Naive B cell (primary cell): ENCODE results near the gene ULK4. TPM values are rescaled to one million over a fixed set of nuclear protein-coding genes. Genes with fewer than 3 reads are reported as not detected.
A peak's percentile ranks its signal among the peaks of the same experiment; 100 is the strongest.
"Not testable (repeated sequence)": the region's sequence is repeated elsewhere in the genome, so short reads cannot be mapped to it uniquely, and the experiment has no call there.

ENCODE experiments used
- ATAC-seq, 2 donors: fragments of 150-1000 bp; cut with Tn5 transposase; 2 replicates each; pipeline ENCODE4 v1.10.0; 2021; ENCODE audit warnings: low read depth in 2 of 2, mild to moderate bottlenecking in 2 of 2, moderate library complexity in 2 of 2
- DNase-seq: peaks from one replicate; pipeline ENCODE4 v3.0.0; 2022
- H3K27ac Mint-ChIP-seq, 6 donors: one replicate each; pipeline ENCODE4 v1.8.0; 2020 to 2022; ENCODE audit warnings: mild to moderate bottlenecking in 6 of 6, mixed read lengths in 6 of 6, moderate library complexity in 5 of 6, inconsistent platforms in 2 of 6
- H3K27me3 Mint-ChIP-seq, 3 donors: one replicate each; pipeline ENCODE4 v1.8.0; 2021 to 2022; ENCODE audit warnings: mixed read lengths in 3 of 3, mild to moderate bottlenecking in 1 of 3
- H3K36me3 Mint-ChIP-seq, 2 donors: one replicate each; pipeline ENCODE4 v1.8.0; 2020 to 2022; ENCODE audit warnings: mixed read lengths in 2 of 2, inconsistent platforms in 1 of 2, mild to moderate bottlenecking in 1 of 2
- H3K4me1 Mint-ChIP-seq, 3 donors: one replicate each; pipeline ENCODE4 v1.8.0; 2020 to 2022; ENCODE audit warnings: mixed read lengths in 3 of 3, inconsistent platforms in 1 of 3, mild to moderate bottlenecking in 1 of 3, moderate library complexity in 1 of 3
- H3K4me3 Mint-ChIP-seq, 8 donors: one replicate each; pipeline ENCODE4 v1.8.0; 2020 to 2022; ENCODE audit warnings: mild to moderate bottlenecking in 8 of 8, mixed read lengths in 8 of 8, moderate library complexity in 8 of 8, inconsistent platforms in 2 of 8
- H3K9me3 Mint-ChIP-seq, 7 donors: one replicate each; pipeline ENCODE4 v1.8.0; 2020 to 2022; ENCODE audit warnings: mixed read lengths in 7 of 7, mild to moderate bottlenecking in 5 of 7, inconsistent platforms in 2 of 7, moderate library complexity in 1 of 7
- polyA plus RNA-seq, 6 donors: library from polyadenylated mRNA; unstranded; fragments of 300-500 nt; fragmentation: Illumina TruSeq; gene quantifications; one replicate each; pipeline ENCODE4 v1.2.3, GENCODE V29; 2021; ENCODE audit warnings: low read depth in 6 of 6

The ULK4 gene
- polyA plus RNA-seq, 6 donors from 2014 or later, result 5.5 to 20.8 (median 10.3) TPM

- Mint-ChIP-seq H3K36me3 (peaks cover 0 to 7% of the 10 kb centered on the region in 2 donors), H3K4me1 (peaks cover 0 to 5% (median 5%) of the 10 kb centered on the region in 3 donors), H3K9me3 (no peaks in the 10 kb centered on the region), H3K27me3 (no peaks in the 10 kb centered on the region), H3K27ac (no peak overlapping the region), H3K4me3 (no peak overlapping the region)
- ATAC-seq (no peak), DNase-seq (no peak)
Observed at GRCh38 chr3:41417574-41417973, 544.3 kb downstream of the ULK4 start.

GRCh38 chr3:41411065-41411464 lies 550.8 kb downstream of the ULK4 start:
- H3K27ac Mint-ChIP-seq, result no peak overlapping the region
- no peak for DNase-seq
- H3K4me3 Mint-ChIP-seq, result no peak overlapping the region
- ATAC-seq, result no peak
- H3K27me3 Mint-ChIP-seq, result no peaks in the 10 kb centered on the region
- H3K4me1 Mint-ChIP-seq, result peaks cover 0 to 2% (median 0%) of the 10 kb centered on the region in 3 donors
- peaks cover 0 to 7% (median 4%) of the 10 kb centered on the region in 7 donors for H3K9me3 Mint-ChIP-seq
- peaks cover 0 to 3% of the 10 kb centered on the region in 2 donors for H3K36me3 Mint-ChIP-seq

GRCh38 chr3:41405466-41405865 lies 556.4 kb downstream of the ULK4 start:
- ATAC-seq, result no peak
- Mint-ChIP-seq H3K36me3 (peaks cover 0 to 3% of the 10 kb centered on the region in 2 donors), H3K4me1 (no peaks in the 10 kb centered on the region), H3K4me3 (no peak overlapping the region), H3K27ac (no peak overlapping the region), H3K9me3 (peaks cover 0 to 7% (median 4%) of the 10 kb centered on the region in 7 donors), H3K27me3 (no peaks in the 10 kb centered on the region)
- DNase-seq, result no peak

- Mint-ChIP-seq H3K36me3 (peaks cover 0 to 3% of the 10 kb centered on the region in 2 donors), H3K27ac (no peak overlapping the region), H3K27me3 (no peaks in the 10 kb centered on the region), H3K4me3 (no peak overlapping the region), H3K9me3 (peaks cover 0 to 7% (median 4%) of the 10 kb centered on the region in 7 donors), H3K4me1 (no peaks in the 10 kb centered on the region)
- no peak for DNase-seq
- no peak for ATAC-seq
Observed at GRCh38 chr3:41404582-41404981, 557.3 kb downstream of the ULK4 start.

GRCh38 chr3:41394896-41395295 lies 567.0 kb downstream of the ULK4 start:
- H3K4me1 Mint-ChIP-seq, result no peaks in the 10 kb centered on the region
- peaks cover 7 to 8% of the 10 kb centered on the region in 2 donors for H3K36me3 Mint-ChIP-seq
- no peak overlapping the region for H3K4me3 Mint-ChIP-seq
- DNase-seq (no peak), ATAC-seq (no peak)
- no peaks in the 10 kb centered on the region for H3K27me3 Mint-ChIP-seq
- peaks cover 0 to 5% (median 2%) of the 10 kb centered on the region in 7 donors for H3K9me3 Mint-ChIP-seq
- no peak overlapping the region for H3K27ac Mint-ChIP-seq

- H3K27ac Mint-ChIP-seq, H3K27me3 Mint-ChIP-seq, ATAC-seq, H3K4me3 Mint-ChIP-seq, H3K4me1 Mint-ChIP-seq, DNase-seq: not testable (repeated sequence)
- Mint-ChIP-seq H3K9me3 (peaks cover 6 to 28% (median 14%) of the 10 kb centered on the region in 7 donors), H3K36me3 (peaks cover 10 to 25% of the 10 kb centered on the region in 2 donors)
Observed at GRCh38 chr3:41370765-41371535, 591.0 kb downstream of the ULK4 start.

GRCh38 chr3:41370307-41370706 lies 591.6 kb downstream of the ULK4 start:
- Mint-ChIP-seq H3K4me3 (no peak overlapping the region), H3K4me1 (no peaks in the 10 kb centered on the region), H3K27me3 (no peaks in the 10 kb centered on the region), H3K36me3 (peaks cover 10 to 25% of the 10 kb centered on the region in 2 donors), H3K27ac (no peak overlapping the region), H3K9me3 (peaks cover 6 to 23% (median 14%) of the 10 kb centered on the region in 7 donors)
- ATAC-seq (no peak), DNase-seq (no peak)

- Mint-ChIP-seq H3K36me3 (peaks cover 10 to 25% of the 10 kb centered on the region in 2 donors), H3K4me3 (no peak overlapping the region), H3K9me3 (peaks cover 6 to 19% (median 14%) of the 10 kb centered on the region in 7 donors), H3K27ac (no peak overlapping the region), H3K4me1 (no peaks in the 10 kb centered on the region), H3K27me3 (no peaks in the 10 kb centered on the region)
- ATAC-seq (no peak), DNase-seq (no peak)
Observed at GRCh38 chr3:41369838-41370237, 592.1 kb downstream of the ULK4 start.

GRCh38 chr3:41365973-41366372 lies 595.9 kb downstream of the ULK4 start:
- no peaks in the 10 kb centered on the region for H3K27me3 Mint-ChIP-seq
- no peaks in the 10 kb centered on the region for H3K9me3 Mint-ChIP-seq
- H3K4me3 Mint-ChIP-seq, result no peak overlapping the region
- no peak overlapping the region for H3K27ac Mint-ChIP-seq
- H3K4me1 Mint-ChIP-seq, result no peaks in the 10 kb centered on the region
- ATAC-seq (no peak), DNase-seq (no peak)
- H3K36me3 Mint-ChIP-seq, result no peaks in the 10 kb centered on the region

- H3K4me3 Mint-ChIP-seq, result no peak overlapping the region
- H3K36me3 Mint-ChIP-seq, result peaks cover 0 to 4% of the 10 kb centered on the region in 2 donors
Observed at GRCh38 chr3:41364736-41365135, 597.2 kb downstream of the ULK4 start.

GRCh38 chr3:41363830-41364523 lies 597.9 kb downstream of the ULK4 start:
- Mint-ChIP-seq H3K4me1 (no peaks in the 10 kb centered on the region), H3K9me3 (peaks cover 0 to 5% (median 0%) of the 10 kb centered on the region in 7 donors), H3K27me3 (no peaks in the 10 kb centered on the region), H3K27ac (peak overlapping the region in 1 of 6 donors; percentile 21), H3K36me3 (peaks cover 4 to 6% of the 10 kb centered on the region in 2 donors), H3K4me3 (no peak overlapping the region)
- no peak for DNase-seq
- no peak for ATAC-seq

More at GRCh38 chr3:41364736-41365135, 597.2 kb downstream of the ULK4 start:
- Mint-ChIP-seq H3K27ac (peak overlapping the region in 1 of 6 donors; percentile 47), H3K9me3 (peaks cover 0 to 4% (median 0%) of the 10 kb centered on the region in 7 donors), H3K27me3 (no peaks in the 10 kb centered on the region), H3K4me1 (no peaks in the 10 kb centered on the region)
- DNase-seq (no peak), ATAC-seq (no peak)

- no peaks in the 10 kb centered on the region for H3K4me1 Mint-ChIP-seq
- no peak for ATAC-seq
- H3K36me3 Mint-ChIP-seq, result peaks cover 4 to 16% of the 10 kb centered on the region in 2 donors
Observed at GRCh38 chr3:41362638-41363559, 599.0 kb downstream of the ULK4 start.

GRCh38 chr3:41357271-41357670 lies 604.6 kb downstream of the ULK4 start:
- peaks cover 4 to 18% of the 10 kb centered on the region in 2 donors for H3K36me3 Mint-ChIP-seq
- H3K4me1 Mint-ChIP-seq, result no peaks in the 10 kb centered on the region
- no peak overlapping the region for H3K27ac Mint-ChIP-seq

More at GRCh38 chr3:41362638-41363559, 599.0 kb downstream of the ULK4 start:
- no peak for DNase-seq
- peaks cover 0 to 5% (median 0%) of the 10 kb centered on the region in 7 donors for H3K9me3 Mint-ChIP-seq
- H3K27me3 Mint-ChIP-seq, result no peaks in the 10 kb centered on the region
- no peak overlapping the region for H3K4me3 Mint-ChIP-seq
- no peak overlapping the region for H3K27ac Mint-ChIP-seq

More at GRCh38 chr3:41357271-41357670, 604.6 kb downstream of the ULK4 start:
- ATAC-seq (no peak), DNase-seq (no peak)
- Mint-ChIP-seq H3K4me3 (no peak overlapping the region), H3K9me3 (peaks cover 0 to 5% (median 0%) of the 10 kb centered on the region in 7 donors), H3K27me3 (no peaks in the 10 kb centered on the region)
